GM23248 (cell line): ENCODE data around the gene CSF1R. TPM values are rescaled to one million over a fixed set of nuclear protein-coding genes. Genes with fewer than 3 reads are reported as not detected.

ENCODE experiments used
- DNase-seq: peaks from one replicate; pipeline ENCODE4 v3.0.0-alpha.2; 2015
- H2AFZ ChIP-seq: fragments of 200-600 bp; sonication (generic); 2 replicates; pipeline ENCODE4 v1.6.1; 2016; ENCODE audit warnings: antibody characterized with exemption
- H3F3A ChIP-seq: fragments of 200-600 bp; sonication (generic); 2 replicates; pipeline ENCODE4 v1.6.1; 2016; ENCODE audit warnings: mild to moderate bottlenecking, antibody characterized with exemption, mixed run types; ENCODE audit not compliant: insufficient read depth
- H3K27ac ChIP-seq: fragments of 200-600 bp; sonication (generic); 2 replicates; pipeline ENCODE4 v1.5.1; 2016; ENCODE audit warnings: mild to moderate bottlenecking
- H3K27me3 ChIP-seq: fragments of 200-600 bp; sonication (generic); replicated peaks from 2 replicates; pipeline ENCODE4 v1.6.1; 2016; ENCODE audit warnings: mild to moderate bottlenecking; ENCODE audit not compliant: insufficient read depth
- H3K36me3 ChIP-seq: fragments of 200-600 bp; sonication (generic); 2 replicates; pipeline ENCODE4 v1.6.1; 2016; ENCODE audit warnings: low read depth, mild to moderate bottlenecking
- H3K4me1 ChIP-seq: fragments of 200-600 bp; sonication (generic); 2 replicates; pipeline ENCODE4 v1.6.1; 2016; ENCODE audit warnings: mild to moderate bottlenecking; ENCODE audit not compliant: insufficient read depth
- H3K4me2 ChIP-seq: fragments of 200-600 bp; sonication (generic); one replicate; pipeline ENCODE4 v1.6.1; 2016; ENCODE audit warnings: mild to moderate bottlenecking; ENCODE audit not compliant: unreplicated experiment
- H3K4me3 ChIP-seq: fragments of 200-600 bp; sonication (generic); 2 replicates; pipeline ENCODE4 v1.5.1; 2016; ENCODE audit warnings: mild to moderate bottlenecking
- H3K79me2 ChIP-seq: fragments of 200-600 bp; sonication (generic); 2 replicates; pipeline ENCODE4 v1.6.1; 2016; ENCODE audit warnings: mild to moderate bottlenecking; ENCODE audit not compliant: insufficient read depth
- H3K9ac ChIP-seq: fragments of 200-600 bp; sonication (generic); 2 replicates; pipeline ENCODE4 v1.6.1; 2016; ENCODE audit warnings: mild to moderate bottlenecking
- H3K9me2 ChIP-seq: fragments of 200-600 bp; sonication (generic); 2 replicates; pipeline ENCODE4 v1.6.1; 2016; ENCODE audit warnings: mixed run types, mild to moderate bottlenecking, moderate library complexity; ENCODE audit not compliant: insufficient read depth
- H3K9me3 ChIP-seq: fragments of 200-600 bp; sonication (generic); one replicate; pipeline ENCODE4 v1.6.1; 2017; ENCODE audit warnings: low read depth
- H4K20me1 ChIP-seq: fragments of 200-600 bp; sonication (generic); 2 replicates; pipeline ENCODE4 v1.6.0; 2016; ENCODE audit not compliant: insufficient read depth
- EZH2 ChIP-seq: fragments of 200-600 bp; sonication (generic); IDR thresholded peaks from 2 replicates; pipeline ENCODE4 v1.6.1; 2018; ENCODE audit warnings: antibody characterized with exemption, mild to moderate bottlenecking; ENCODE audit not compliant: insufficient read depth, poor library complexity, severe bottlenecking
- EZH2phosphoT487 ChIP-seq: fragments of 200-600 bp; sonication (generic); IDR thresholded peaks from 2 replicates; pipeline ENCODE4 v1.6.1; 2018; ENCODE audit warnings: antibody characterized with exemption, moderate library complexity, mild to moderate bottlenecking, low read depth; ENCODE audit not compliant: insufficient read depth
- WGBS, 2 experiments: methylation state at CpG; one replicate each; pipeline ENCODE4 v1.1.6; 2015 to 2017; ENCODE audit warnings: low lambda C conversion rate in 2 of 2, low coverage in 1 of 2; ENCODE audit errors: missing lambda C conversion rate in 2 of 2; 5-methylcytosine and 5-hydroxymethylcytosine counted together
- in situ Hi-C: fragments of 300-500 bp; cut with MboI; formaldehyde crosslinking; loops from 2 replicates; pipeline ENCODE4 v1.15.0; 2020
- polyA plus RNA-seq: library from polyadenylated mRNA; unstranded; fragments of >200 nt; fragmentation: Nextera tagmentation; extraction: Ambion mirVana; gene quantifications from 2 replicates; pipeline ENCODE4 v1.2.1, GENCODE V29; 2016
- total RNA-seq: library from RNA; depleted of rRNA; stranded (reverse); fragments of >200 nt; shearing (Covaris generic); gene quantifications from 2 replicates; pipeline ENCODE4 v1.2.3, GENCODE V29; 2014

Gene CSF1R
- total and polyA plus RNA-seq, 2 experiments from 2014 or later = 0.56 TPM; not detected in 1

DNA sequence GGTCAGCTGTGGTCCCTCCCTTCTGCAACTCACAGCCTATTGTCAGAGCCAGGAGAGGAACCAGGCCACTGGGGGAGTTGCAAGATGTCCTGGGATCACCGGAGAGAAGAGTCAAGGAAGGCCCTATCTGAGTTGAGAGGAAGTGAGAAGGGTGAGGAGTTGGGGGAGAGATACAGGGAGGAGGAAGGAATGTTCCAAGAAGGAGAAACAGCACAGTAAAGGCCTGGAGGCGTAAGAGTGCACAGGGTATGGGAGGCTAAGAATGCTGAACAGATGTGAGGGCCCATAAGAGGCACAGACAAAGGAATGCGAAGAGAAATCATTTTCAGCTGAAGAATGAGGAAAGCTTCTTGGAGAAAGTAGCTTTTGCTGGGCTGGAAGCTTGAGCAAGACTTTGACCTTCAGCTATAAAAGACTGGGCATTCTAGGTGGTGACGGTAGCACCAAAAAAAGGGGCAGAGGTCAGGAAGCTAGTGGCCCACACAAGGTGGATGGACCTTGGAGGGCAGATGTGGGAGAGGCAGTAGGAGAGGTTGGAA, 21.6 kb upstream of the CSF1R start:
- Histone ChIP-seq H3K27ac (peak overlapping the region; percentile 53), H3K9me3 (no peaks in the 10 kb centered on the region), H3K36me3 (no peaks in the 10 kb centered on the region), H3K27me3 (no peaks in the 10 kb centered on the region), H3K9me2 (no peaks in the 10 kb centered on the region), H3K4me2 (peak overlapping the region; percentile 16), H3K79me2 (no peaks in the 10 kb centered on the region), H3K9ac (no peak overlapping the region), H3F3A (peaks cover 52% of the 10 kb centered on the region), H4K20me1 (no peaks in the 10 kb centered on the region), H2AFZ (peak overlapping the region; percentile 46), H3K4me1 (peaks cover 28% of the 10 kb centered on the region), H3K4me3 (no peak overlapping the region)
- TF ChIP-seq EZH2 = no peak
- 30 to 44% methylated on average over 4 of the region's 4 CpGs for WGBS, 2 experiments
- DNase-seq = peak; percentile 70
- in situ Hi-C loops = loop anchor here (25.0 kb wide), 1 partner anchor 271 kb away; no protein-coding TSS in a partner anchor

GRCh38 chr5:150106674-150107426, 20.5 kb upstream of the CSF1R start:
- H3K9me3 ChIP-seq = no peaks in the 10 kb centered on the region
- H3K36me3 ChIP-seq = no peaks in the 10 kb centered on the region
- no peak overlapping the region for H3K4me3 ChIP-seq
- 77 to 79% methylated on average over 4 of the region's 4 CpGs for WGBS, 2 experiments
- H2AFZ ChIP-seq = no peak overlapping the region
- no peak overlapping the region for H3K9ac ChIP-seq
- H4K20me1 ChIP-seq = no peaks in the 10 kb centered on the region
- H3K4me1 ChIP-seq = peaks cover 18% of the 10 kb centered on the region
- H3F3A ChIP-seq = peaks cover 46% of the 10 kb centered on the region
- no peak overlapping the region for H3K27ac ChIP-seq
- TF ChIP-seq EZH2 (no peak), EZH2phosphoT487 (no peak)
- no peak overlapping the region for H3K4me2 ChIP-seq
- DNase-seq = no peak
- H3K79me2 ChIP-seq = no peaks in the 10 kb centered on the region
- no peaks in the 10 kb centered on the region for H3K9me2 ChIP-seq
- in situ Hi-C loops = loop anchor here (25.0 kb wide), 1 partner anchor 270 kb away; no protein-coding TSS in a partner anchor
- H3K27me3 ChIP-seq = no peaks in the 10 kb centered on the region

- TF ChIP-seq EZH2 (no peak), EZH2phosphoT487 (no peak)
- Histone ChIP-seq H3K9ac (no peak overlapping the region), H3K27me3 (no peaks in the 10 kb centered on the region), H3K4me3 (no peak overlapping the region), H3K4me1 (peaks cover 15% of the 10 kb centered on the region), H3K9me2 (no peaks in the 10 kb centered on the region), H4K20me1 (no peaks in the 10 kb centered on the region), H3K79me2 (no peaks in the 10 kb centered on the region), H3F3A (peaks cover 39% of the 10 kb centered on the region), H3K27ac (no peak overlapping the region), H3K36me3 (no peaks in the 10 kb centered on the region), H3K4me2 (no peak overlapping the region), H2AFZ (no peak overlapping the region), H3K9me3 (no peaks in the 10 kb centered on the region)
- no peak for DNase-seq
- WGBS, 2 experiments = 85 to 88% methylated on average over 7 of the region's 7 CpGs
- in situ Hi-C loops = loop anchor here (25.0 kb wide), 1 partner anchor 269 kb away; no protein-coding TSS in a partner anchor
Observed at GRCh38 chr5:150105928-150106615, 19.7 kb upstream of the CSF1R start.

- no peak for TF ChIP-seq EZH2phosphoT487
- TF ChIP-seq EZH2 = no peak
- Histone ChIP-seq H3K79me2 (no peaks in the 10 kb centered on the region), H3K9me3 (no peaks in the 10 kb centered on the region), H3K27ac (no peak overlapping the region), H3K9me2 (no peaks in the 10 kb centered on the region), H3F3A (peaks cover 24% of the 10 kb centered on the region), H3K4me3 (no peak overlapping the region), H2AFZ (no peak overlapping the region), H3K4me1 (peaks cover 15% of the 10 kb centered on the region), H3K36me3 (no peaks in the 10 kb centered on the region), H4K20me1 (no peaks in the 10 kb centered on the region), H3K9ac (no peak overlapping the region), H3K4me2 (no peak overlapping the region), H3K27me3 (no peaks in the 10 kb centered on the region)
- DNase-seq = no peak
- 84 to 88% methylated on average over 2 of the region's 2 CpGs for WGBS, 2 experiments
- in situ Hi-C loops = loop anchor here (25.0 kb wide), 1 partner anchor 267 kb away; no protein-coding TSS in a partner anchor
Observed at GRCh38 chr5:150104550-150104870, 18.2 kb upstream of the CSF1R start.
